Muscle layer of duodenum (tissue), 2 donors: ENCODE data around the gene SH3RF3.

Source experiments
- H3K27ac ChIP-seq: one replicate; pipeline ENCODE4 v1.7.0; 2013; ENCODE audit warnings: mild to moderate bottlenecking, low read length
- H3K27me3 ChIP-seq: one replicate; pipeline ENCODE4 v1.7.0; 2013; ENCODE audit warnings: low read depth, mild to moderate bottlenecking, control low read depth, low read length
- H3K36me3 ChIP-seq, 2 donors: one replicate each; pipeline ENCODE4 v1.7.0; 2013; ENCODE audit warnings: low read length in 2 of 2, control low read depth in 1 of 2, mild to moderate bottlenecking in 1 of 2; ENCODE audit not compliant: insufficient read depth in 2 of 2, control insufficient read depth in 1 of 2
- H3K4me1 ChIP-seq, 2 donors: one replicate each; pipeline ENCODE4 v1.7.0; 2013; ENCODE audit warnings: low read length in 2 of 2, mild to moderate bottlenecking in 2 of 2, control low read depth in 1 of 2, moderate library complexity in 1 of 2; ENCODE audit not compliant: insufficient read depth in 2 of 2, control insufficient read depth in 1 of 2
- H3K4me3 ChIP-seq, 2 donors: one replicate each; pipeline ENCODE4 v1.7.0; 2013; ENCODE audit warnings: low read length in 2 of 2, low read depth in 1 of 2, mild to moderate bottlenecking in 1 of 2
- H3K9me3 ChIP-seq, 2 donors: one replicate each; pipeline ENCODE4 v1.7.0; 2013; ENCODE audit warnings: low read length in 2 of 2, control low read depth in 1 of 2, mild to moderate bottlenecking in 1 of 2; ENCODE audit not compliant: control insufficient read depth in 1 of 2
- donor health status: healthy.

SH3RF3 gene

DNA sequence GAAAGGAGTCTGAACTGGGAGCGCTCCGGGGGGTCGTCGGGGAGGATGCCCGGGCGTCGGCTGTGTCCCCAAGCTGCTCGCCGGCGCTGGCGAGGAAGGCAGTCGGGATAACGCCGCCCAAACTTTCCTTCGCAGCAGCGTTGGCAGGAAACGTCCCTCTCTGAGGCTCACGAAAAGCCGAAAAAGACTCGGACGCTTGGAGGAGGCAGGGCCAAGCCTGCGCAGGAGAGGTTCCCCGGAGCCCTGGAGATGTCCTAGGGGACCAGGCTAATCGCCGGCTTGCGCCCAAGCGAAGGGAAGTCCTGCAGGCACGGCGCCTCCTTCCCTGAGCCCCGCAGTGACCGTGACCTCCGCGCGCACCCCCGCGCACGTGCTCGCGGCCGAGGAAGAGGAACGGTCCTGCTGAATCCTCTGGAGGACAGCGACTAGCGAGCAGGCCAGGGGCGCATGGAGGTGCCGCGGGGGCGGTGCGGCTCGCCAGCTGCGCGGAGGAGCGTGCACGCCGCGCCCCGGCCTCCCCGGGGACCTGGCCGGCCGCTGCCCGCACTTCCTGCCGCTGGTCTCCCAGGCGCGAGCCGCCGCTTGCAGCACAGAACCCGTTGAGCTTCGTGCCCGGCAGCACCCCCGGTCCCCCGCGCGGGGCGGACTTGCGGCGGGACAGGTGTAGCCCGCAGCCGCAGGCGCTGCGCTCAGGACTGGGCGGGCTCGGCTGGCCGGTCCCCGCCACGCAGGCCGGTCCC is at the start of gene SH3RF3:
SH3RF3 (plus strand) TSS at position 590 of the 740 bp plus-strand sequence.
- H3K4me3 ChIP-seq, result peak within 1 kb of the TSS; percentile 68 to 89
- H3K4me1 ChIP-seq, result peaks cover 3 to 9% of the 10 kb centered on the region in 2 donors
- no peaks in the 10 kb centered on the region for H3K9me3 ChIP-seq
- H3K27ac ChIP-seq, result peak within 1 kb of the TSS; percentile 31
- H3K36me3 ChIP-seq, result no peaks in the 10 kb centered on the region
- H3K27me3 ChIP-seq, result peaks cover 3% of the 10 kb centered on the region

DNA sequence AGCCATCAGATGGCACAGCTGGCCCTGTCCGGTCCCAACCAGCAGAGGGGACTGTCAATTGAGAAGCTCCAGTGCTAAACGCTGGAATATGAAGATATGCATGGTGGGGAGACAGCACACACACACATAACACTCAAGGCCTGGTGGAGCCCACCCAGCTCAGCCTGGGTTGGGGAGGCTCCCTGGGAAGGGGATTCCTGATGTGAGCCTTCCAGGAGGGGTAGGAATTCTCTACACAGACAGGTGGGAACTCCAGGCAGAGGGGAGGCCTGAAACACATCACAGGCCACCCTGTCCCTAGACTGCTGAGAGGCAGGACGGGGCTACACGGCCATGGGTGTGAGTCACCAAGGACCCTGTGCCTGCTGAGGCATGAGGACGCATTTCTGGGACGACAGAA is 49.4 kb upstream of the SH3RF3 start:
- Histone ChIP-seq H3K4me3 (no peak overlapping the region), H3K27ac (no peak overlapping the region), H3K4me1 (no peaks in the 10 kb centered on the region), H3K9me3 (no peaks in the 10 kb centered on the region), H3K36me3 (no peaks in the 10 kb centered on the region), H3K27me3 (no peaks in the 10 kb centered on the region)

DNA sequence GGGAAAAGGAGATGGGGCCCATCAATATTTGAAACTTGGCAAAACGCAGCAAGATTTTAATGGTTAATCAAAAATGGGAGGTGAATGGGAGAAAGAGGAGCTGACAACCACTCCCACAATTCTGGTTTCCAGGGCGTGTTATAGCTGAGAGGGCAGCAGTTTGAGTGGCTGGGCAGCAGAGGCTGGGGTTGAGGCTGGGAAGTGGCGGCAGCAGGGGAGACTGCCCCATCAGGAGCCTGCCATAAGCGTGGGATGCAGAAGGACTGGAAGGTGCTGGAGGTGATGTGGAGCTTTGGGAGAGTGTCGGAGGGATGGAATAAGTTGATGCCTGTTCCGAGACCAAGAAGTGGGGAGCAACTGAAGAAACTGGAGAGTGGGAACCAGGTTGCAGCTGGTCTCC is 48.9 kb upstream of the SH3RF3 start:
- Histone ChIP-seq H3K27me3 (no peaks in the 10 kb centered on the region), H3K4me3 (no peak overlapping the region)

DNA sequence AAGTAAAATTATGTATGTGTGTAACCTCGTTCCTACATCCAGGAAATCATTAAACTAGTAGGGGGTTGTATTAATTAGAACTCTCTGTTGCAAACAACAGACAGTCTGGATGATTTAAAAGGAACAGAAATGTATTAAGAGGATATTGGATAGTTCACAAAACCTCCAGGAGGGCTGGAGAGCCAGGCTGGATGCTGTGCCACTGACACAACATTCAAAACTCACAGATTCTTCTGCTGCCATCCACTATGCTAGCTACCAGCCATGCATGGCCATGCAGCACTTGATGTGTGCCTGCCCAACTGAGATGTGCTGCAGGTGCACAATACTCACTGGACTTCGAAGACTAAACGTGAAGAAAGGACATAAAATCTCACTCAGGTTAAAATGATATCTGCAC is 48.2 kb upstream of the SH3RF3 start:
- Histone ChIP-seq H3K36me3 (no peaks in the 10 kb centered on the region), H3K4me1 (no peaks in the 10 kb centered on the region), H3K27ac (no peak overlapping the region), H3K4me3 (no peak overlapping the region), H3K9me3 (no peaks in the 10 kb centered on the region), H3K27me3 (no peaks in the 10 kb centered on the region)

More for the DNA sequence above, 48.9 kb upstream of the SH3RF3 start:
- Histone ChIP-seq H3K4me1 (no peaks in the 10 kb centered on the region), H3K36me3 (no peaks in the 10 kb centered on the region), H3K9me3 (no peaks in the 10 kb centered on the region), H3K27ac (no peak overlapping the region)

DNA sequence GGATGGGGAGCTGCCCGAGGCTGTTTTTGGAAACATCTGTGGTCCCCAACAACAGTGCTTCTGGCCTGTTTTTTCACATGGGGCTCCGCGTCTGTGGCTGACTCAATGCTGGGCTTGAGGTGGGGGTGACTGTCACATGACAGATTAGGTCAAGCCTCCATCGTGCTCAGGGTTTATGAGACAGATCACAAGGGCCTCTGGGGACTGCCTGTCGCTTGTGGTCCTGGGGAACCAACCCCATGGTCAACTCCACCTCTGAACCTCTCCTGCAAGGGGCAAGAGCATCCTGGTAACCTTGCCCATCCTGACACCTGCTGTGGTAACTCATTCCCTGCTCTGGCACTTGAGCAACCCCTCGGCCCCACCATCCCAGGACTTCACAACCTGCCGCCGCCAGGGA is 47.6 kb upstream of the SH3RF3 start:
- no peaks in the 10 kb centered on the region for H3K36me3 ChIP-seq
- no peak overlapping the region for H3K27ac ChIP-seq
- no peaks in the 10 kb centered on the region for H3K4me1 ChIP-seq
- no peaks in the 10 kb centered on the region for H3K27me3 ChIP-seq
- H3K9me3 ChIP-seq, result no peaks in the 10 kb centered on the region
- no peak overlapping the region for H3K4me3 ChIP-seq

DNA sequence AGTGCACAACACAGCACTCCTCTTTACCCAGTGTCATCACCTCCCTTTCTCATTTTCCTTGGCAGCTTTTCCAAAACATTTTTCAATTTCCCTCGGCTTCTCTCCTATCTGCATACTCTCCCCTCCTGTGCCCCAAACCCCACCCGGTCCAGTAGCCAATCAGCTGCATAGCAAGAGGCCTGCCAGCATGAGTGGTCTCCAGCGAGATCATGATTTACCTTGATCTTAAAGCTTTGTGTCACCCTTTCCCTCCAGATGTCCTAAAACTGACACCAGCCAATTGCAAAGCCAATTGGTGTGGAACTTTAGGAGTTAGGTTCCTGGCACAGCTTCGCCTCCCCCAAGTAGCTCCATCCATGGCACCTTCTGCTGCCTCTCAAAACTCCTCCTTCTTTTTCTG is 45.2 kb upstream of the SH3RF3 start:
- H3K36me3 ChIP-seq, result no peaks in the 10 kb centered on the region
- H3K4me1 ChIP-seq, result no peaks in the 10 kb centered on the region
- no peak overlapping the region for H3K27ac ChIP-seq
- no peak overlapping the region for H3K4me3 ChIP-seq
- H3K9me3 ChIP-seq, result no peaks in the 10 kb centered on the region
- no peaks in the 10 kb centered on the region for H3K27me3 ChIP-seq

DNA sequence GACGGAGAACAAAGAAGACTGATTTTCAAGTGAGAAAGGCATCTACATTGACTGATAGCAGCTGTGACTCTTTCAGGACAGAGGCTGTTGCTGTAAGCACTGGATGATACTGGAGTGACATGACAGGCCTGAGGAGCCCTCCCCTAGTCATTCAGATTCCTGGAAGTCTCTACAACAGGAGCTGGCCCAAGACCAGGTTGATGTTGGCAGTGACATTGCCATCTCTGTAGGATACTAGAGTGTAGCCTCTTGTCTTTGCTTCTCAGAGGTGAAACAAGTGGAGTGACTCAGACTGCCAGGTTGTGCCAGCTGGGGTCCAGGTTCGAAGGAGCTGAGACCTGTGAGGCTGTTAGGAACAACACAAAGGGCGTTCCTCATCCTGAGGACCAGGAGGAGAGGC is 44.7 kb upstream of the SH3RF3 start:
- Histone ChIP-seq H3K4me1 (no peaks in the 10 kb centered on the region), H3K27me3 (no peaks in the 10 kb centered on the region), H3K9me3 (no peaks in the 10 kb centered on the region)

DNA sequence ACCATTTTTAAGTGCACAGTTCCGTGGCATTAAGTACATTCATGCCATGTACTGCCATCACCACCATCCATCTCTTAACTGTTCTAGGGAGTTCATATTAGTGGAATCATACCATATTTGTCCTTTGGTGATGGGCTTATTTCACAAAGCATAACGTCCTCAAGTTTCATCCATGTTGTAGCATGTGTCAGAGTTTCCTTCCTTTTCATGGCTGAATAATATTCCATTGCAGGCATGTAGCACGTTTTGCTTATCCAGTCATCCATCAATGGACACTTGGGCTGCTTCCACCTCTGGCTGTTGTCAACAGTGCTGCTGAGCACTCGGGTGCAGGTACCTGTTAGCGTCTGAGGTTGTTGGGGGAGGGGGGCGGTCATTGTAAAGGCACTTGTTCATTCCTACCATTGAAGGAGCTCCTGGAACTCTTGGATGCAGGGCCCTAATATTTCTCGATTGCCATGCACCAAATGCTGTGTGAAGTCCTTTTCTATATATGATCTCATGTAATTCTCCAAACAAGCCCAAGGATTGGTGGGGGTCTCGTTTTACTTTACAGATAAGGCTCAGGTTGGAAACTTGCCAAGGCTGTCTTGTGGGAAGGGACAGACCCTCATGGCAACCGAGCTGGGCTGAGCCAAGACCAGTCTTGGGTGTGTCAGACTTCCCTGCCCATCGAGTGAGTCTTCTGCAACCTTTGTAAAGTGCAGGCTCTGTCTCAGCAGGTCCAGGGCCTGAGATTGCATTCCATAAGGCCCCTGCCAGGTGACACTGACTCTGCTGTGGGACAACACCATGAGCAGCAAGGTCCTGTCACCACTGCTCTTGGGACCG is 42.9 kb upstream of the SH3RF3 start:
- no peaks in the 10 kb centered on the region for H3K27me3 ChIP-seq
- H3K27ac ChIP-seq, result no peak overlapping the region
- no peaks in the 10 kb centered on the region for H3K36me3 ChIP-seq
- H3K4me1 ChIP-seq, result no peaks in the 10 kb centered on the region
- no peak overlapping the region for H3K4me3 ChIP-seq
- no peaks in the 10 kb centered on the region for H3K9me3 ChIP-seq

More for the DNA sequence above, 44.7 kb upstream of the SH3RF3 start:
- Histone ChIP-seq H3K27ac (no peak overlapping the region), H3K36me3 (no peaks in the 10 kb centered on the region), H3K4me3 (no peak overlapping the region)

DNA sequence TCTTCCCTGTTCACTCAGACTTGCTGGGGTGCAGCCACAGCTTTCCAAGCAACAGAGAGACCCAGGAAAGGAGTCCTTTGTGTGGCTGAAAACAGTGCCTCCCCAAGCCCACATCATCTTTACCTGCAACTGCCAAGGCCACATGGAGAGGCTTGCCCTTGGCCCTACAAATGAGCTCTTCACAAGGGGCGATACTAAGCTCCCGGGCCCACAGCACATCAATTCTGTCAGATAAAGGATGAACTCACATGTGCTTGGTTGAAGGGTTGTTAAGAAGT is 42.3 kb upstream of the SH3RF3 start:
- Histone ChIP-seq H3K27ac (no peak overlapping the region), H3K9me3 (no peaks in the 10 kb centered on the region), H3K4me1 (no peaks in the 10 kb centered on the region), H3K36me3 (no peaks in the 10 kb centered on the region), H3K27me3 (no peaks in the 10 kb centered on the region), H3K4me3 (no peak overlapping the region)

DNA sequence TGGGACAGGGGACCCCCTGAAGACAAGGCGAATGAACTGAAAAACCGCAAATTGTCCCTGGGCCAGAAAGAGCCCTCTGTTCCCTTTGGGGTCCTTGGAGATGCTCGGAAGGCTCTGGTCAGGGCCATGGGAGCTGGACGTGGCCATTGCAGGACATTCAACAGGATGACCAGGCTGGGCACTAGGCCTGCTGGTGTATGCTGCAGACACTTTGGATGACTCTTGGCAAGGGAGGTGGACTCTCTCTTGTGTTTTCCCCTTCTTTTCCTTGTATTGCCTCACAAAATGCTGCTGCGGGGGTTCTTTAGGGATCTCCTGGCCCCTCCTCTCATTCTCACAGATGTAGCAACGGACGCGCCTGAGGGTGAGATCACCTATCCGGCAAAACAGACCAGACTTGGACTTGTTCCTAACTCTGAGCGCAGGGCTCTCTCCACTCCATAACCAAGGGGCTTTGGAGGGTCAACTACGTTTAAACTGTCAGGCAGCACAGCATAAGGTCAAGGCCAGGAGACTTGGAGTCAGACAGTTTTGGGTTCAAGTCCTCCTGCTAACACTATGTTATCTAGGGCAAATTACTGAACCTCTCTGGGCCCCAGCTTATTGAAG is 41.8 kb upstream of the SH3RF3 start:
- Histone ChIP-seq H3K27ac (no peak overlapping the region), H3K27me3 (no peaks in the 10 kb centered on the region), H3K36me3 (no peaks in the 10 kb centered on the region), H3K9me3 (no peaks in the 10 kb centered on the region), H3K4me3 (no peak overlapping the region), H3K4me1 (no peaks in the 10 kb centered on the region)

DNA sequence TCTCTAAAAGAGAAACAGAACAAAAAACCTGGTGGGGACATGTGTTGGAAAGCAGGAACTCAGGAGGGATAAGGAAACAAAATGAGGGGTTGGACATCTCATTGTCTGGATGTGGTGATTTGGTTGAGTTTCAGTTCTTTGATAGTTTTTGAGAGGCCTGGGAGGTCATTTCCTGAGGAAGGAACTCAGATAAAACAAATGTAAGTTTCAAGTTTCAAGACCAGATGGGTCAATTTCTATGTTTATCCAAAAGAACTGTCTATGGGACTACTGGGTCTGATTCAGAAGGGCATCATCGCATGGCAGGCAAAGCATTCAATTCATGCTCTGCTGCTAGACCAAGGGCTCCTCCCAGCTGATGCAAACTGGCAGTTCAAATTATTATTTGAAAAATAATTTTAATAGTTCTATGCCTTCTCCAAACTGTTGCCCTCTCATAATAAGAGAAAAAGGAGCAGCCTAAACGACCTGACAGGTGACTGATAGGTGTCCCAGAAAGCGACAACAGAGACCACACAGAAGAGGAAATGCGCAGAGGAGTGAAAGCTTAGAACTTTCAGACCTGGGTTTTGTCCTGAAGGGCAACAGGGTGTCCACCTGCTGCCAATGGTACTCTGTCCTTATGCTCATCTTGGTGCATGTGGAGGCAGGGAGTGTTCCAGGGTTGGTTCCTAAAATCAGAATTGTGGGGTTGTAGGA is 39.3 kb upstream of the SH3RF3 start:
- H3K27me3 ChIP-seq, result no peaks in the 10 kb centered on the region
- H3K4me3 ChIP-seq, result no peak overlapping the region
- H3K4me1 ChIP-seq, result peaks cover 0 to 5% of the 10 kb centered on the region in 2 donors
- no peak overlapping the region for H3K27ac ChIP-seq
- no peaks in the 10 kb centered on the region for H3K36me3 ChIP-seq
- H3K9me3 ChIP-seq, result no peaks in the 10 kb centered on the region
